GM12878 (cell line): ENCODE results near the gene IFNA1.
A peak's percentile ranks its signal among the peaks of the same experiment; 100 is the strongest.

ENCODE experiments used
- CTCF ChIP-seq, 3 experiments: IDR thresholded peaks in 2 of 3; conservative IDR thresholded peaks in 1 of 3; 2 replicates each; pipeline ENCODE4 v1.5.1; 2011; ENCODE audit warnings: low read depth in 3 of 3, low read length in 3 of 3, mild to moderate bottlenecking in 3 of 3, control low read depth in 2 of 3, moderate library complexity in 2 of 3, inconsistent platforms in 1 of 3, mixed read lengths in 1 of 3; ENCODE audit not compliant: control insufficient read depth in 2 of 3, insufficient read depth in 1 of 3; ENCODE audit errors: extremely low read depth in 1 of 3
- EED ChIP-seq: sonication (generic); IDR thresholded peaks from 2 replicates; pipeline ENCODE4 v1.6.1; 2016; ENCODE audit warnings: antibody characterized with exemption, low read depth
- EGR1 ChIP-seq, 2 experiments: IDR thresholded peaks; 1 replicate in 1 of 2; 2 replicates in 1 of 2; pipeline ENCODE4 v1.6.1; 2011 to 2012; ENCODE audit warnings: low read depth in 2 of 2, low read length in 2 of 2, borderline replicate concordance in 1 of 2, mild to moderate bottlenecking in 1 of 2, moderate library complexity in 1 of 2
- ETV6 ChIP-seq, 2 experiments: fragments of 450-650 bp in 1 of 2; IDR thresholded peaks in 1 of 2; conservative IDR thresholded peaks in 1 of 2; 2 replicates each; pipeline ENCODE4 v1.6.1; 2014; ENCODE audit warnings: antibody characterized with exemption in 1 of 2, borderline replicate concordance in 1 of 2, low read depth in 1 of 2, mild to moderate bottlenecking in 1 of 2, moderate library complexity in 1 of 2
- EZH2 ChIP-seq: IDR thresholded peaks from 2 replicates; pipeline ENCODE4 v1.6.1; 2012; ENCODE audit warnings: low read depth, mild to moderate bottlenecking, control low read depth, inconsistent platforms, low read length, borderline replicate concordance; ENCODE audit not compliant: control insufficient read depth
- MTA2 ChIP-seq: fragments of 450-650 bp; IDR thresholded peaks from 2 replicates; pipeline ENCODE4 v1.6.1; 2016; ENCODE audit warnings: low read depth, mild to moderate bottlenecking, moderate library complexity
- NBN ChIP-seq: fragments of 450-650 bp; IDR thresholded peaks from 2 replicates; pipeline ENCODE4 v1.6.1; 2016
- PAX5 ChIP-seq: IDR thresholded peaks from 2 replicates; pipeline ENCODE4 v1.6.1; 2011; ENCODE audit warnings: low read depth, low read length, borderline replicate concordance
- STAT1 ChIP-seq: fragments of 450-650 bp; conservative IDR thresholded peaks from 2 replicates; pipeline ENCODE4 v1.6.1; 2014; ENCODE audit warnings: antibody characterized with exemption, mild to moderate bottlenecking

DNA sequence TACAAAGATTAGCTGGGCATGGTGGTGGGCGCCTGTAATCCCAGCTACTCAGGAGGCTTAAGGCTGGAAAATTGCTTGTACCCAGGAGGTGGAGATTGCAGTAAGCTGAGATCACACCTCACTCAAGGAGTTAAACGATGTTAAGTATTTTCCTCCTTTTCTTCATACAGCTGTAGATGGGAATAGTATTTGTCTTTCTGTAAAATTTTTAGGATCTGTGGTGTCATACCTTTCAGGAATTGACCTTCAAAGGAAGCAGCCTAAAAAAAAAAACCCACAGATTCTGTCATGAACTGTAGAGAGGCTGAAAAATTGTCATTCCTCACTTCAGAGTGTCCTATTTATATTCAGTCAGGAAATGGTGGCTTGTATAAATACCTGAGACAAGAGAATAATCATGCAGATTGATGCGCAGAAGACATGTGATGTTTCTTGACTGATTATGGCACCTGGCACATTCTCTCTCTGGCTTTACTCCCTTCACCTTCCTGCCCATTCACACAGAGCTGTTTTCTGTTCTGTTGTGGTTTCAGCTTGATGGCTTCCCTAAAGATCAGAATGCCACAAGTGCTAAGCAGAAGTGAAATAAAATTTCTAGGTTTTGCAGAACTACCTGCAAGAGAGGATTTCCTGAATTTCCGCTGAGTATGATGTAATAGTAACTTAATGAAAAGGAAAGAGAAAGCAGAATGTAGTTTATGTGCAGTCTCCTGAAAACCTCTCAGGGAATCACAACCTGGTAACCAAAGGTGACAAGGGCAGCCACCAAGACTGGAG, 3.8 kb downstream of the IFNA1 start:
- TF ChIP-seq CTCF (IDR thresholded peaks at IDR 0.05 in 2 of 3, conservative IDR thresholded peaks at IDR 0.05 in 1 of 3; ENCODE audit: control insufficient read depth in 2 of 3, extremely low read depth in 1 of 3, insufficient read depth in 1 of 3, low read depth in 3 of 3, low read length in 3 of 3) (no peak), EZH2 (no peak), EED (no peak), NBN (no peak), PAX5 (no peak), ETV6 (conservative IDR thresholded peaks at IDR 0.05 in 1 of 2, IDR thresholded peaks at IDR 0.05 in 1 of 2; ENCODE audit: borderline replicate concordance in 1 of 2, low read depth in 1 of 2) (no peak), EGR1 (IDR thresholded peaks at IDR 0.05; ENCODE audit: borderline replicate concordance in 1 of 2, low read depth in 2 of 2, low read length in 2 of 2) (no peak), STAT1 (no peak), MTA2 (peak; percentile 37; the same call in 1 of the 2 replicates)
